HG03103 (cell line): ENCODE results near the gene BRMS1L.
"Not testable (repeated sequence)": the region's sequence is repeated elsewhere in the genome, so short reads cannot be mapped to it uniquely, and the experiment has no call there.

Experiments
- ATAC-seq: cut with Tn5 transposase; IDR thresholded peaks from one replicate; pipeline ENCODE4 v1.9.1; 2021; ENCODE audit warnings: low read depth; ENCODE audit not compliant: unreplicated experiment

BRMS1L gene

GRCh38 chr14:35826218-35826951 is at the start of gene BRMS1L:
TSS of gene BRMS1L (plus strand) at chr14:35826338. CDS start at chr14:35826517, 179 bp downstream.
- ATAC-seq, result peak; percentile 96

GRCh38 chr14:35776823-35777222 is 49.3 kb upstream of the BRMS1L start:
- ATAC-seq, result no peak

- ATAC-seq, result not testable (repeated sequence)
These were observed 48.6 kb upstream of the BRMS1L start for GRCh38 chr14:35777550-35777949.

- ATAC-seq, result no peak
These were observed 46.8 kb upstream of the BRMS1L start for GRCh38 chr14:35779368-35779767.

GRCh38 chr14:35783699-35784098 is 42.4 kb upstream of the BRMS1L start:
- ATAC-seq, result no peak

GRCh38 chr14:35786856-35787255 is 39.3 kb upstream of the BRMS1L start:
- ATAC-seq, result no peak

GRCh38 chr14:35789651-35790050 is 36.5 kb upstream of the BRMS1L start:
- ATAC-seq, result no peak

- ATAC-seq, result no peak
These were observed 28.3 kb upstream of the BRMS1L start for GRCh38 chr14:35797796-35798195.

- ATAC-seq, result no peak
These were observed 19.9 kb upstream of the BRMS1L start for GRCh38 chr14:35806006-35806907.

- no peak for ATAC-seq
These were observed 18.8 kb upstream of the BRMS1L start for GRCh38 chr14:35807131-35807961.

GRCh38 chr14:35808076-35808637 is 18.0 kb upstream of the BRMS1L start:
- no peak for ATAC-seq

- peak; percentile 95 for ATAC-seq
These were observed 17.2 kb upstream of the BRMS1L start, which contains the start of gene RALGAPA1 for GRCh38 chr14:35808638-35809563. TSS of gene RALGAPA1 (minus strand) at chr14:35809295. CDS start at chr14:35808835, 460 bp downstream.

- no peak for ATAC-seq
These were observed 16.5 kb upstream of the BRMS1L start for GRCh38 chr14:35809597-35809996.

GRCh38 chr14:35810963-35811362 is 15.2 kb upstream of the BRMS1L start:
- ATAC-seq, result no peak

- ATAC-seq, result peak; percentile 72
These were observed 11.7 kb upstream of the BRMS1L start for GRCh38 chr14:35814371-35815005.

- no peak for ATAC-seq
These were observed 7.6 kb upstream of the BRMS1L start for GRCh38 chr14:35818346-35819115.

- ATAC-seq, result no peak
These were observed 6.3 kb upstream of the BRMS1L start for GRCh38 chr14:35819591-35820540.
